ENCODE data around the gene ADAM12. TPM values are rescaled to one million over a fixed set of nuclear protein-coding genes. Genes with fewer than 3 reads are reported as not detected.

ADAM12 gene
- total and polyA plus RNA-seq, 2 donors (not counting 3 experiments of a cell fraction or from before 2014, with no cell fraction given) = 0.22 to 0.33 TPM

- H4K20me1 ChIP-seq (replicated peaks; ENCODE audit: control insufficient read depth, extremely low read depth, insufficient read depth, low read length) = no peaks in the 10 kb centered on the region
- dilution Hi-C loops (cut with MboI; ENCODE audit: extremely low pct_ligation_motif_present, low sequenced_read_pairs) (no loop called here), intact Hi-C loops (cut with micrococcal nuclease) (no loop called here)
- no peak for TF ChIP-seq JUN (IDR thresholded peaks at IDR 0.05; ENCODE audit: borderline replicate concordance, insufficient read depth, insufficient read length, low read depth)
- TF ChIP-seq MYC (IDR thresholded peaks at IDR 0.05; ENCODE audit: low read depth, low read length) = no peak
- TF ChIP-seq MAX (IDR thresholded peaks at IDR 0.05; ENCODE audit: insufficient read depth, insufficient read length) = no peak
- no peak for TF ChIP-seq GATA2 (IDR thresholded peaks at IDR 0.05; ENCODE audit: insufficient read depth, insufficient read length, low read depth, low read length)
- TF ChIP-seq CTCF (IDR thresholded peaks at IDR 0.05; ENCODE audit: extremely low read depth in 1 of 2, insufficient read depth in 1 of 2, low read depth in 1 of 2, low read length in 2 of 2) = no peak
- TF ChIP-seq EZH2 (IDR thresholded peaks at IDR 0.05; ENCODE audit: borderline replicate concordance, low read depth, low read length, severe bottlenecking) = no peak
- no peak for TF ChIP-seq POLR2A (IDR thresholded peaks at IDR 0.05; ENCODE audit: low read depth, low read length)
- no peak for TF ChIP-seq FOS (IDR thresholded peaks at IDR 0.05; ENCODE audit: borderline replicate concordance, insufficient read depth, low read length)
- no peak for TF ChIP-seq POLR2AphosphoS5 (IDR thresholded peaks at IDR 0.05; ENCODE audit: insufficient read depth, low read depth, low read length)
- no peak overlapping the region for H2AFZ ChIP-seq (ENCODE audit: low read depth, low read length)
- FAIRE-seq (no peak), DNase-seq (ENCODE audit: low read depth, low spot score) (no peak)
- CTCF ChIA-PET = no interaction called here
- no peaks in the 10 kb centered on the region for H3K36me3 ChIP-seq (ENCODE audit: control insufficient read depth in 2 of 2, extremely low read depth in 1 of 2, insufficient read depth in 2 of 2, low read length in 2 of 2)
- H3K79me2 ChIP-seq (ENCODE audit: control insufficient read depth, insufficient read depth, low read length) = no peaks in the 10 kb centered on the region
- no peak overlapping the region for H3K4me3 ChIP-seq (replicated peaks in 1 of 3; ENCODE audit: insufficient read depth in 1 of 3, low read depth in 1 of 3, low read length in 3 of 3)
- H3K4me1 ChIP-seq (ENCODE audit: control insufficient read depth, extremely low read depth, insufficient read depth, low read length) = no peaks in the 10 kb centered on the region
- no TSS peak for BruUV-seq (replicated peaks)
- no peak overlapping the region for H3K9ac ChIP-seq (replicated peaks; ENCODE audit: extremely low read depth, insufficient read depth, low read length)
- no peak overlapping the region for H3K4me2 ChIP-seq (ENCODE audit: insufficient read depth, low read length)
- POLR2A ChIA-PET = no interaction called here
- no peaks in the 10 kb centered on the region for H3K9me3 ChIP-seq (replicated peaks; ENCODE audit: control insufficient read depth, insufficient read depth, low read length)
- H3K27me3 ChIP-seq (ENCODE audit: control insufficient read depth in 2 of 2, insufficient read depth in 2 of 2, low read length in 2 of 2) = no peaks in the 10 kb centered on the region
- H3K27ac ChIP-seq (ENCODE audit: insufficient read depth, low read depth, low read length) = no peak overlapping the region
- no peaks in the 10 kb centered on the region for H3K9me1 ChIP-seq (replicated peaks; ENCODE audit: control insufficient read depth, extremely low read depth, insufficient read depth, low read length)
These were observed 398.5 kb downstream of the ADAM12 start for GRCh38 chr10:125989791-125990190.
